ENCODE measurements around the gene SDHAF2.

DNA sequence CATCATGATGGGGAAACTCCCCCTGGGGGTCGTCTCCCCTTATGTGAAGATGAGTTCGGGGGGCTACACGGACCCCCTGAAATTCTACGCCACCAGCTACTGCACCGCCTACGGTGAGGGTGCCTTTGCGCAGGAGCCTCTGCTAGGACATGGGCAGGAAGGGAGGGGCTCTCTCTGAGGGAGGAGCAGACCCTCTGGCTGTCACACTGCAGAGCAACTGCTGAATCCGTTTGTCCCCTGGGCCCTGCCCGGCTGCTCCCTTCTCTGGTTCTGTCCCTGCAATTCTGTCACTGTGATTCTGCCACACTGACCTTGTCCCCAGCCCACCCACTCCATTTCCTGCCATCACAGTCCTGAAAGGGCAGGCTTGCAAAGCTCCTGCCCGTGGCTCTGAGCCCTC lies 51.9 kb downstream of the SDHAF2 start:
- TF ChIP-seq, protein P1, sequence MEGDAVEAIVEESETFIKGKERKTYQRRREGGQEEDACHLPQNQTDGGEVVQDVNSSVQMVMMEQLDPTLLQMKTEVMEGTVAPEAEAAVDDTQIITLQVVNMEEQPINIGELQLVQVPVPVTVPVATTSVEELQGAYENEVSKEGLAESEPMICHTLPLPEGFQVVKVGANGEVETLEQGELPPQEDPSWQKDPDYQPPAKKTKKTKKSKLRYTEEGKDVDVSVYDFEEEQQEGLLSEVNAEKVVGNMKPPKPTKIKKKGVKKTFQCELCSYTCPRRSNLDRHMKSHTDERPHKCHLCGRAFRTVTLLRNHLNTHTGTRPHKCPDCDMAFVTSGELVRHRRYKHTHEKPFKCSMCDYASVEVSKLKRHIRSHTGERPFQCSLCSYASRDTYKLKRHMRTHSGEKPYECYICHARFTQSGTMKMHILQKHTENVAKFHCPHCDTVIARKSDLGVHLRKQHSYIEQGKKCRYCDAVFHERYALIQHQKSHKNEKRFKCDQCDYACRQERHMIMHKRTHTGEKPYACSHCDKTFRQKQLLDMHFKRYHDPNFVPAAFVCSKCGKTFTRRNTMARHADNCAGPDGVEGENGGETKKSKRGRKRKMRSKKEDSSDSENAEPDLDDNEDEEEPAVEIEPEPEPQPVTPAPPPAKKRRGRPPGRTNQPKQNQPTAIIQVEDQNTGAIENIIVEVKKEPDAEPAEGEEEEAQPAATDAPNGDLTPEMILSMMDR (IDR thresholded peaks at IDR 0.05) = no peak
- TF ChIP-seq EP300 (IDR thresholded peaks at IDR 0.05) (no peak), POLR2A (IDR thresholded peaks at IDR 0.05) (no peak)
